GM21576 (cell line): ENCODE data around the gene SOX3.

Experiments
- ATAC-seq: cut with Tn5 transposase; IDR thresholded peaks from one replicate; pipeline ENCODE4 v1.9.1; 2021; ENCODE audit warnings: mild to moderate bottlenecking, moderate library complexity; ENCODE audit not compliant: unreplicated experiment

Gene SOX3

GRCh38 chrX:140504371-140505324, at the start of gene SOX3:
Gene SOX3, minus strand, starts transcription at chrX:140505069. Its CDS starts 9 bp downstream, at chrX:140505060.
- ATAC-seq: no peak

DNA sequence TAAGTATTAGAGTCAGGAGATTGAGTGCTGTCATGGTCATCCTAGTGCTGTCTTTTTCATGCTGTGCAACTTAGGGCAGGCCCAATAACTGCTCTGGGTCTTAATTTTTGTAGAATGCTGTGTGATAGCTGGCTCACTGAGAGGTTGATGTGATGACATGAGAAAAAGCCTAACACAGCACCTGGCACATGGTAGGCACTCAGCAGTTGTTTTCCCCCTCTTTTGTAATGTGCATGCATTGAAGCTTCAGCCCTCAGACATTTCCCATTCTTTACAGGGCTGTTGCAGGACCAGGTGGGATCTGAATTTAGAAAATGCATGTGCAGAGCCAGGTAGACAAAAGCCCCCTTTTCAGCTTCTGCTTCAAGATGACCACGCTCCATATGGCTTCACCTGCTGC, 44.1 kb upstream of the SOX3 start:
- no peak for ATAC-seq

GRCh38 chrX:140526171-140526570, 21.3 kb upstream of the SOX3 start:
- no peak for ATAC-seq

GRCh38 chrX:140525448-140525847, 20.6 kb upstream of the SOX3 start:
- ATAC-seq: no peak

DNA sequence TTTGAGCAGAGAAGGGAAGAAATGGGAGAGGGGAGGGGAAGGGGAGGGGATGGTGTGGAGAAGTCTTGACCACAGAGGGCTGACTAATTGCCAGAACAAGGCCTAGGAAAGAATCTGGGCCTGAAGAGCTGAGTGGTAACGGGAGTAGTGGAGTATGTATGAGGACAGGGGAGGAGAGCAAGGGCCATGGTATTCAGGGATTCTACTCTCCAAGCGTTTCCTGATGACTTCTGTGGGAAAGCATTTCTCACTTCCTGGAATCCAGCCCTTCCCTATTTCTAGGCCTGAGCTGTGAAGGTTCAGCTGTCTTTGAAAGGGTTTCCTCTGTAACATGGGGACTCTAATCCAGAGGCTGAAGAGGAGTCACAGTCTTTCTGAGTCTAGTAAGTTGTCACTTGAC, 19.7 kb upstream of the SOX3 start:
- ATAC-seq: no peak

- ATAC-seq: no peak
These were observed 16.5 kb upstream of the SOX3 start for GRCh38 chrX:140521393-140521792.

DNA sequence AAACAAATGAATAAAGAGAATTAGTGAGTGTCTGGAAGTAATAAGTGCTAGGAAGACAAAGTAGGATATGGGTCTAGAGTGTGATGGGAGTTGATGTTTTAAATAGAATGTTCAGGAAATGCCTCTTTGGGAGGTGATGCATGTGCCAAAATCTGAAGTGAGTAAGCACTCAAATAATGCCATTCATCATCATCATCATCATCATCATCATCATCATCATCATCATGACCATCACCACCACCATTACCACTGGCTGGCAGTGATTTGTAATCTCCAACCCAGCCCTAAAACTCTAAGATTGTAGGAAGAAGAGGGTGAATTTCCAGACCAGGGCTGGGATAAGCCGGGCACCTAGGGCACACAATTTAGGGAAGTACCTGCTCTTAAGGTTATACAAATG, 9.7 kb upstream of the SOX3 start:
- no peak for ATAC-seq

DNA sequence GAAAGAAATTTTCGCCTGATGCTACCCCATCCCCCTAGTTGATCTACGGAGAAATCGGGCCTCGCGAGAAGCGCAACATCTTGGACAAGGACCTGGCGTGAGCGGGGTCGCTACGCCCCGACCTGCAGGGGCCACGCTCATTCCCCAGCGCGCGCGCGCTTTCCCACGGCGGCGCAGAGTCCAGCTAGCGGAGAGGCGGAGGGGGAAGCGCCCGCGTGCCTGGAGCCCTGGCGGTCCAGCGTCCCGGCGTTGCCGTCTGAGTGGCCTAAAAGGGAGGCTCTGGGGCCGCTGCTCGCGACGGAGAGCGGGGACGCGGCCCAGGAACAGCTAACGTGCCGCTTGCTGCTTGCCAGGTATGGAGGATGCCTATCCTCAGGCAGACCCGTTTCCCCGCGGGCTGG, 6.0 kb upstream of the SOX3 start:
- no peak for ATAC-seq

- ATAC-seq: no peak
These were observed 5.4 kb upstream of the SOX3 start for GRCh38 chrX:140510306-140510676.

GRCh38 chrX:140509468-140510305, 4.8 kb upstream of the SOX3 start:
- no peak for ATAC-seq

DNA sequence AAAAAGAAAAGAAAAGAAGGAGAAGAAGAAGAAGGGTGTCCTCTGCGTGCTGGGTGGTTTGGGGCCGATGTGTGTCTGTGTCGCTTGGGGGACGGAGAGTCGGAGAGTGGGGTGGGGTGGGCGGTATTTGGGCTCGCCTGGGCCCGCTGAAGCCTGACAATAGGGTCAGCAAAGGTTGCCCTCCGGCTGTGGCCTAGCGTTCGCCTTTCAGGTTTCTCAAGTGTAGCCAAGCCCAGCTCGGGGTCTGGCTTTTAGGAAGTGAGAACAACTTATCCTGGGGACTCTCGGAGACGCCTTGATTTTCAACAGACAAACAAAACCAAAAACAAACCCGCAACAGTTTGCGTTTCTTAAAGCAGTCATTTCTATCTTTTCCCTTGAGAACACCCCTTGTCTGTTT, 4.1 kb upstream of the SOX3 start:
- ATAC-seq: no peak

DNA sequence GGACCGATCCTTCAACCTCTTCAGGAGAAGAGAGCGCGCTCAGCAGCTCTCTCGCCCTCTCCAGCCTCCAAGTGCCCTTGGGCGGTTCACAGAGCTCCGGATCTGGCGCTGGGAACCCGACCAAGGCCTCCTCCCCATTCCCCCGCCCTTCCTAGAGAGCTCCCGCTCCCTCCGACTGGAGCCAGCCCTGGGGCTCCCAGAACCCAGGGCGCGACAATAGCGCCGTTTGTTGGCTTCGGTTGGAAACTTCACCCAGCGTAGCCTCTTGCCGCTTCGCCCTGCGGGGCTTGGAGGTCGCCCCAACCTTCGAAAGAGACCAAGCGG, 3.1 kb upstream of the SOX3 start:
- no peak for ATAC-seq

GRCh38 chrX:140507223-140507981, 2.5 kb upstream of the SOX3 start:
- ATAC-seq: no peak

- ATAC-seq: no peak
These were observed 810 bp upstream of the SOX3 start for GRCh38 chrX:140505421-140506337.

- ATAC-seq: no peak
These were observed 1.0 kb downstream of the SOX3 start for GRCh38 chrX:140503714-140504351.

DNA sequence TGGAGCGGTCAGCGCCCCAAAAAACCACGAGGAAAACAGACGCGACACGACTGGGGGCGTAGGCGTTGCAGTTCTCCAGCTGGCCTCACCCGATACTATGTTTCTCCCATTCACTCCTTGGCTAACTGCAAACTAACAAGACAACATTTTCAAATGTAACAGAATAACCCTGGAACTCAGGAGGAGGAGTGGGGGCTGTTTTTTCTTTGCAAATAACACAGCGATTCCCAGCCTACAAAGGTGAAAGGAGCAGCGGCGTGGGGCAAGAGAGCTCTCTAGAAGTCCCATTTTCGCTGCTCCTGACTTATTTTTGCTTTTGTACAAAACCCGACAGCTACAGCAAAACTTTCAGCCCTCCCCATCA, 1.6 kb downstream of the SOX3 start:
- no peak for ATAC-seq

GRCh38 chrX:140502491-140503237, 2.2 kb downstream of the SOX3 start:
- no peak for ATAC-seq

DNA sequence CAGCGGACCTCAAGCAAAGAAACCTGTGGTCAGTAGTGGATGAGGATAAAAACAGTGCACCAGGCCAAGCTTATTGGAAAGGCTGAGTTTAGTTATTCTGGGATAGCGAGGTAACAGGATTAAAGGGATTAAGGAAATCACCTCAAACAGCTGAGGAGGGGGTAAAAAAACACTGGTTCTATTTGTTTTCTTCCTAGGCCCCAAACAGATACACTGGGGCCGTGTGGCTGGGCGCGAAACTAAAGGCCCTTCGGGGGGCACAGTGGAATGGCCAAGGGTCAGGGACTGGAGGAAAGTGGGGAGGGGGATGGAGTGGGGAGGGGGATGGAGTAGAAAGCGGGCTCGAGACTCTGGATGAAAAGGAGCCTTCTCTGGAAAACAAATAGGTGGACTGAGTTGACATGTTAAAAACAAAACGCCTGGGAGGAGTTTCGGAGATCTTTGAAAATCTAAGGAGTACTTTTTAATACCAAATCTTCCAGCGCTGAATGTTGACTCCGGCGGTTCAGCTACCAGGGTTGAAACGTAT, 2.9 kb downstream of the SOX3 start:
- ATAC-seq: no peak

GRCh38 chrX:140501321-140501720, 3.5 kb downstream of the SOX3 start:
- no peak for ATAC-seq
